Glomerular visceral epithelial cell (primary cell): ENCODE results near the gene CCDC187.
"Not testable (repeated sequence)": the region's sequence is repeated elsewhere in the genome, so short reads cannot be mapped to it uniquely, and the experiment has no call there.

Experiments
- DNase-seq: peaks from one replicate; pipeline ENCODE4 v3.0.0-alpha.2; 2016; ENCODE audit errors: extremely low spot score

The CCDC187 gene

GRCh38 chr9:136266641-136267040 lies 37.3 kb downstream of the CCDC187 start:
- DNase-seq: not testable (repeated sequence)

- no peak for DNase-seq
Observed at GRCh38 chr9:136265561-136266355, 38.1 kb downstream of the CCDC187 start.

- no peak for DNase-seq
Observed at GRCh38 chr9:136264441-136265405, 39.2 kb downstream of the CCDC187 start.

- DNase-seq: no peak
Observed at GRCh38 chr9:136264031-136264430, 39.9 kb downstream of the CCDC187 start.

- no peak for DNase-seq
Observed at GRCh38 chr9:136262671-136263178, 41.2 kb downstream of the CCDC187 start.

GRCh38 chr9:136261686-136262430 lies 42.0 kb downstream of the CCDC187 start:
- no peak for DNase-seq

GRCh38 chr9:136260936-136261472 lies 42.9 kb downstream of the CCDC187 start:
- DNase-seq: no peak

GRCh38 chr9:136260521-136260920 lies 43.4 kb downstream of the CCDC187 start:
- no peak for DNase-seq

- no peak for DNase-seq
Observed at GRCh38 chr9:136259836-136260235, 44.1 kb downstream of the CCDC187 start.

GRCh38 chr9:136259517-136259813 lies 44.4 kb downstream of the CCDC187 start:
- no peak for DNase-seq

GRCh38 chr9:136258786-136259516 lies 44.9 kb downstream of the CCDC187 start:
- DNase-seq: no peak

GRCh38 chr9:136258299-136258625 lies 45.6 kb downstream of the CCDC187 start:
- DNase-seq: no peak

- DNase-seq: no peak
Observed at GRCh38 chr9:136257381-136258298, 46.3 kb downstream of the CCDC187 start.

- no peak for DNase-seq
Observed at GRCh38 chr9:136255896-136256890, 47.7 kb downstream of the CCDC187 start.

GRCh38 chr9:136255166-136255538 lies 48.7 kb downstream of the CCDC187 start:
- DNase-seq: peak; percentile 47

- DNase-seq: no peak
Observed at GRCh38 chr9:136254381-136255165, 49.3 kb downstream of the CCDC187 start.

GRCh38 chr9:136253246-136254130 lies 50.4 kb downstream of the CCDC187 start:
- no peak for DNase-seq
